GM12874 (cell line): ENCODE data around the gene ENTHD1.

ENCODE experiments used
- TF ChIP-seq, protein P1 (sequence below): IDR thresholded peaks from 2 replicates; pipeline ENCODE4 v1.5.1; 2011; ENCODE audit warnings: low read depth, mild to moderate bottlenecking, control low read depth, low read length, moderate library complexity; ENCODE audit not compliant: insufficient read depth

The ENTHD1 gene

DNA sequence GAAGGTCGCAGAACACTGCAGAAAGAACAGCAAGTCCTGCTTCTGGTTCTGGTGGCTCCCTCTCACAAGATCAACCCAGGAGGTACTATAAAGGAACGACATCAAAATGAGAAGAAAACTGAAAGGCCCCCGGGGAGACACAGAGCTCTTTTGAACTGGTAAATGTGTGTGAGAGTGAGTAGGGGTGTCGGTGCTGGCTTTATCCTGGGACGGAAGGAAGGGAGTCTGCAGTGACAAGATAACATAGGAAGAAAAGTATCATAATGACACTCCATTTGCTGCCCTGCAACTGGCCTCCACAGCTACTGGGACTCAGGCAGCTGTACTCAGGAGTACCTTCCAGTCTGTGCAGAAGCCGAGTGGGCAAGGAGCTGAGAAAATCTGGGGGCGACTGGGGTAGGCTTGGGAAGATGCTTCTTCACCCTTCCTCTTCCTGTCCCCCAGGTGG lies 60.9 kb downstream of the ENTHD1 start:
- TF ChIP-seq, protein P1, sequence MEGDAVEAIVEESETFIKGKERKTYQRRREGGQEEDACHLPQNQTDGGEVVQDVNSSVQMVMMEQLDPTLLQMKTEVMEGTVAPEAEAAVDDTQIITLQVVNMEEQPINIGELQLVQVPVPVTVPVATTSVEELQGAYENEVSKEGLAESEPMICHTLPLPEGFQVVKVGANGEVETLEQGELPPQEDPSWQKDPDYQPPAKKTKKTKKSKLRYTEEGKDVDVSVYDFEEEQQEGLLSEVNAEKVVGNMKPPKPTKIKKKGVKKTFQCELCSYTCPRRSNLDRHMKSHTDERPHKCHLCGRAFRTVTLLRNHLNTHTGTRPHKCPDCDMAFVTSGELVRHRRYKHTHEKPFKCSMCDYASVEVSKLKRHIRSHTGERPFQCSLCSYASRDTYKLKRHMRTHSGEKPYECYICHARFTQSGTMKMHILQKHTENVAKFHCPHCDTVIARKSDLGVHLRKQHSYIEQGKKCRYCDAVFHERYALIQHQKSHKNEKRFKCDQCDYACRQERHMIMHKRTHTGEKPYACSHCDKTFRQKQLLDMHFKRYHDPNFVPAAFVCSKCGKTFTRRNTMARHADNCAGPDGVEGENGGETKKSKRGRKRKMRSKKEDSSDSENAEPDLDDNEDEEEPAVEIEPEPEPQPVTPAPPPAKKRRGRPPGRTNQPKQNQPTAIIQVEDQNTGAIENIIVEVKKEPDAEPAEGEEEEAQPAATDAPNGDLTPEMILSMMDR: no peak

DNA sequence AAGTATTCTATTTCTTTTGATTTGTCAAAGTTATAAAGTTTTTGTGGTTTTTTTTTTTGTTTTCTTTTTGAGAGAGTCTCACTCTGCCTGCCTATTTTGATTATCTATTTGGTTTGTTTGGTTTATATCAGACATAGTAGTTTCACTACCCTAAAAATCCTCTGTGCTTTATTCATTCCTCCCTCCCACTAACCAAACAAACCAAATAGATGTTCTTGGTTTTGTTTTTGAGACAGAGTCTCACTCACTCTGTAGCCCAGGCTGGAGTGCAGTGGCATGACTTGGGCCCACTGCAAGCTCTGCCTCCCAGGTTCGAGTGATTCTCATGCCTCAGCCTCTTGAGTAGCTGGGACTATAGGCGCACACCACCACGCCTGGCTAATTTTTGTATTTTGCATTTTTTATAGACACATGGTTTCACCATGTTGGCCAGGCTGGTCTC lies 67.9 kb downstream of the ENTHD1 start:
- TF ChIP-seq, protein P1: no peak

DNA sequence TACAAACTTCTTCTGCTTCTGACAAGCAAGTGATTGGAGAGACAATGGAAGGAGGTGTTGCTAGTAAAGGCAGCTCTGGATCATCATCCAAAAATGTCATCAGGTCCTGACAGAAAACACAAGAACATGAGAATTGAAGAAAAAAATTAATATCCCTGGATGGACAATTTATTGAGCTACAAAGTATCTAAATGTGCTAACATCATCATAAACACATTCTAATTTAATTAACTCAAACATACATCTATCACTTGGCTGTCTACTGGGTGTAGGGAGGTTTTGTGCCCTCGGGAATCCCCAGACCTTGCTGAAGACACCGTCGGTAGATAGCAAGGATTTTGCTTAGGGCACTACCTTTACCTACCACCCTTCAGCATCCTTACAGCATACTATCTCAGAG lies 72.6 kb downstream of the ENTHD1 start:
- TF ChIP-seq, protein P1: no peak

DNA sequence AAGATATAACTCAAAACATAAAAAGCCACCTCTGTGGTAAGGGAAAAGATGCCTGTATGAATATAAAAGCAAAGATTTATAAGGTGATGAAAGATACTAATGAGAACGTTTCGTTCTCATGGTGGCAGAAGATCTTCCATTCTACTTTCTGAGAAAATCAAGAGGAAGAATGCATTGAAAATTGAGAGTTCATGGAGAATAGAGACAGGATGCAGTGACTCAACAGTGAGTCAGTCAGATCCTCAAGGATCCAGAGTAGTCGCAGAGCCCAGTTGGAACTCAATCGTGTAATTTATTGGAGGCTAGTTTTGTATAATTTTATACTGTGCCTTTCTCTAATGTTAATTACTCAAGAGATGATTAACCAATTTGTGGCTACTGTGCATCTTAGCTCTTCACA lies 73.3 kb downstream of the ENTHD1 start:
- TF ChIP-seq, protein P1: no peak

DNA sequence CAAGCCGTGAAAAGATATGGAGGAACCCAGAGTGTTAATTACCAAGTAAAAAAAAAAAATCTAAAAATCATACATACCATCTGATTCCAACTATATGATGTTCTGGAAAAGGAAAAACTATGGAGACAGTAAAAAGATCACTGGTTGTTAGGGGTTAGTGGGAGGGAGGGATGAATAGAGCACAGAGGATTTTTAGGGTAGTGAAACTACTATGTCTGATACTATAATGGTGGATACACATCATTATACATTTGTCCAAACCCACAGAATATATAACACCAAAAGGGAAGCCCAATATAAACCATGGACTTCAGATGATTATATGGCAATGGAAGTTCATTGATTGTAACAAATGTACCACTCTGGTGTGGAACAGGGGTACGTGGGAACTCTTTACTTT lies 74.1 kb downstream of the ENTHD1 start:
- TF ChIP-seq, protein P1: no peak

DNA sequence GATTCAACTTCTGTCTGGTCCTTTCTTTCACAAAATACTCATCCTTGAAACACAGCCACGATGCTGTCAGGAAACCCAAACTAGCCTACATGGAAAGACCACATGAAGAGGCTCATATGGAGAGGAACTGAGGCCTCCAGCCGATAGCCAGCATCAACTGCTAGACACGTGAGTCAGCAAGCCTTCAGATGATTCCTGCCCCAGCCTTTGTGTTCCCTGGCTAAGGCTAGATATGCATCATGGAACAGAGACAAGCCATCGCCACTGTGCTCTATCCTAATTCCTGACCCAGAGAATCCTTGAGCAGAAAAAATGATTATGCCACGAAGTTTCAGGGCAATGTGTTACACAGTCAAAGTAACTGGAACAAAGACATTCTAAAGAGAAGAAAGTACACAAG lies 75.5 kb downstream of the ENTHD1 start:
- TF ChIP-seq, protein P1: no peak

DNA sequence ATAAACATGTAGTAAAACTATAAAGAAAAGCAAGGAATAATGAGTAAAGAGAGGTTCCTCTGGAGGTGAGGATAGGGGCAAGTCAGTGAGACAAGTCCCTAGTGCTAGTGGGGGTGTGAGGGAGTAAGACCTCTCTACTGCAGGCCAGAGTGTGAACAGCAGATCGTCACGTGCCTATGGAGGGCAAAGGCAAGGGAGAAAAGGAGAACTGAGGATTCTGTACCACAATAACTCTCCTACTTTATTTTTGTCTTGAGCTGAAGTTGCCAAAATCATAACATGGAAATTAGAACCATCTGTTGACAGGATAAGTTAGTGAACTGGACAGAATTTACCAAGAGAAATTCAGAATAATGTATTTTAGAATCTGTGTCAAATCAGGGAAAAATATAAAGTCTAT lies 77.6 kb downstream of the ENTHD1 start:
- TF ChIP-seq, protein P1: no peak

DNA sequence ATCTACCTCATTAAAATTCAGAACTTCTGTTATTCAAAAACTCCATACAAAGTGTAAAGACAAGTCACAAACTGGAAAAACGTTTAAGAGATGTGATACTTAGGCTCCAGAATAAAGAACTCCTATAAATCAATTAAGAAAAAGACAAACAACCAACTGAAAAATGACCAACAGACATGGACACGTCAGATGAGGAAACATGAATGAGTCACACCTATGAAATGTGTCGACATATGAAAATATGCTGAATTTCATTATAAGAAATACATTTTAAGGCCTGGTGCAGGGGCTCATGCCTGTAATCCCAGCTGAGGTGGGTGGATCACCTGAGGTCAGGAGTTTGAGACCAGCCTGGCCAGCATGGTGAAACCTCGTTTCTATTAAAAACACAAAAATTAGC lies 78.7 kb downstream of the ENTHD1 start:
- TF ChIP-seq, protein P1: no peak
